CD14-positive monocyte (primary cell): ENCODE results near the gene CNNM3. TPM values are rescaled to one million over a fixed set of nuclear protein-coding genes. Genes with fewer than 3 reads are reported as not detected.

Source experiments
- DNase-seq, 3 donors: peaks; one replicate each; pipeline ENCODE4 v3.0.0-alpha.2; 2011 to 2022
- H2AFZ ChIP-seq: 2 replicates; pipeline ENCODE4 v1.6.0; 2012; ENCODE audit warnings: mild to moderate bottlenecking, low read depth, low read length, inconsistent platforms; ENCODE audit not compliant: insufficient read depth, poor library complexity, severe bottlenecking
- H3K27ac ChIP-seq, 2 donors: 1 replicate in 1 of 2; 2 replicates in 1 of 2; pipeline ENCODE4 v1.5.1; 2012 to 2013; ENCODE audit warnings: low read length in 2 of 2, control low read depth in 1 of 2, inconsistent platforms in 1 of 2, low read depth in 1 of 2, mild to moderate bottlenecking in 1 of 2
- H3K27me3 ChIP-seq, 2 donors: one replicate each; pipeline versions ENCODE4 v1.6.0 to v1.6.1; 2011 to 2013; ENCODE audit warnings: low read length in 2 of 2; ENCODE audit not compliant: control insufficient read depth in 2 of 2, insufficient read depth in 2 of 2
- H3K36me3 ChIP-seq, 2 donors: replicated peaks in 1 of 2; 1 replicate in 1 of 2; 2 replicates in 1 of 2; pipeline versions ENCODE4 v1.5.1 to v1.6.1; 2012 to 2013; ENCODE audit warnings: low read length in 2 of 2, control low read depth in 1 of 2, inconsistent platforms in 1 of 2, mild to moderate bottlenecking in 1 of 2; ENCODE audit not compliant: insufficient read depth in 2 of 2, control insufficient read depth in 1 of 2
- H3K4me1 ChIP-seq, 2 donors: 1 replicate in 1 of 2; 2 replicates in 1 of 2; pipeline versions ENCODE4 v1.5.1 to v1.6.1; 2012 to 2013; ENCODE audit warnings: low read length in 2 of 2, control low read depth in 1 of 2, inconsistent platforms in 1 of 2, mild to moderate bottlenecking in 1 of 2, moderate library complexity in 1 of 2; ENCODE audit not compliant: insufficient read depth in 2 of 2, control insufficient read depth in 1 of 2
- H3K4me2 ChIP-seq: replicated peaks from 2 replicates; pipeline ENCODE3; 2012; ENCODE audit warnings: low read length, moderate library complexity, mild to moderate bottlenecking; ENCODE audit not compliant: poor library complexity, severe bottlenecking; ENCODE audit errors: extremely low read depth
- H3K4me3 ChIP-seq, 3 experiments: fragments of 200-600 bp in 1 of 3; sonication (generic) in 1 of 3; replicated peaks in 1 of 3; 1 replicate in 2 of 3; 2 replicates in 1 of 3; pipeline ENCODE4 v1.5.1; 2011 to 2013; ENCODE audit warnings: low read length in 3 of 3, mild to moderate bottlenecking in 3 of 3, control low read depth in 2 of 3, low read depth in 2 of 3, inconsistent platforms in 1 of 3, moderate library complexity in 1 of 3
- H3K79me2 ChIP-seq: 2 replicates; pipeline ENCODE4 v1.6.0; 2012; ENCODE audit warnings: mild to moderate bottlenecking, control low read depth, inconsistent platforms, low read length, moderate library complexity; ENCODE audit not compliant: insufficient read depth
- H3K9ac ChIP-seq: 2 replicates; pipeline ENCODE4 v1.6.0; 2017; ENCODE audit warnings: low read length, mild to moderate bottlenecking; ENCODE audit not compliant: insufficient read depth, poor library complexity, severe bottlenecking
- H3K9me3 ChIP-seq, 2 donors: replicated peaks in 1 of 2; 1 replicate in 1 of 2; 2 replicates in 1 of 2; pipeline versions ENCODE4 v1.5.1 to v1.6.1; 2012 to 2013; ENCODE audit warnings: low read length in 2 of 2, control low read depth in 1 of 2; ENCODE audit not compliant: control insufficient read depth in 1 of 2, insufficient read depth in 1 of 2
- H4K20me1 ChIP-seq: 2 replicates; pipeline ENCODE4 v1.6.0; 2012; ENCODE audit warnings: mild to moderate bottlenecking, low read length, control low read depth, moderate library complexity; ENCODE audit not compliant: insufficient read depth
- H3K27ac Mint-ChIP-seq, 7 donors: one replicate each; pipeline ENCODE4 v1.8.0; 2020; ENCODE audit warnings: mild to moderate bottlenecking in 7 of 7, mixed read lengths in 7 of 7, moderate library complexity in 6 of 7, inconsistent platforms in 2 of 7
- H3K27me3 Mint-ChIP-seq, 3 donors: one replicate each; pipeline ENCODE4 v1.8.0; 2021 to 2022; ENCODE audit warnings: low read depth in 3 of 3, mild to moderate bottlenecking in 3 of 3, mixed read lengths in 3 of 3, moderate library complexity in 3 of 3, inconsistent platforms in 1 of 3
- H3K36me3 Mint-ChIP-seq, 2 donors: one replicate each; pipeline ENCODE4 v1.8.0; 2020; ENCODE audit warnings: mixed read lengths in 2 of 2, inconsistent platforms in 1 of 2, mild to moderate bottlenecking in 1 of 2
- H3K4me1 Mint-ChIP-seq: one replicate; pipeline ENCODE4 v1.8.0; 2020; ENCODE audit warnings: mild to moderate bottlenecking, mixed read lengths
- H3K4me3 Mint-ChIP-seq, 2 donors: one replicate each; pipeline ENCODE4 v1.8.0; 2020; ENCODE audit warnings: mild to moderate bottlenecking in 2 of 2, mixed read lengths in 2 of 2, moderate library complexity in 1 of 2
- H3K9me3 Mint-ChIP-seq, 7 donors: one replicate each; pipeline ENCODE4 v1.8.0; 2020 to 2022; ENCODE audit warnings: mixed read lengths in 7 of 7, mild to moderate bottlenecking in 6 of 7, moderate library complexity in 6 of 7, inconsistent platforms in 2 of 7
- WGBS: methylation state at CpG from one replicate; pipeline ENCODE4 v1.1.5; 2013; ENCODE audit warnings: missing lambda C conversion rate; ENCODE audit not compliant: insufficient coverage; 5-methylcytosine and 5-hydroxymethylcytosine counted together
- intact Hi-C, 2 donors: fragments of 100-400 bp; cut with micrococcal nuclease; formaldehyde crosslinking; loops; one replicate each; pipeline versions ENCODE4 v1.15.0 to v1.15.1; 2023
- polyA plus RNA-seq, 3 donors: library from polyadenylated mRNA; depleted of rRNA in 1 of 3; unstranded in 2 of 3; stranded (reverse) in 1 of 3; fragments of 300-500 nt in 2 of 3; fragments of >200 nt in 1 of 3; fragmentation: Illumina TruSeq in 2 of 3; gene quantifications; 1 replicate in 2 of 3; 2 replicates in 1 of 3; pipeline ENCODE4 v1.2.3, GENCODE V29; 2012 to 2021
- TF ChIP-seq, protein P1 (sequence below): fragments of 200-600 bp; IDR thresholded peaks from one replicate; pipeline ENCODE4 v1.8.0; 2022; ENCODE audit warnings: antibody characterized with exemption, mild to moderate bottlenecking

Gene CNNM3
- polyA plus RNA-seq, 3 donors: 1.2 to 12.0 (median 4.9) TPM

DNA sequence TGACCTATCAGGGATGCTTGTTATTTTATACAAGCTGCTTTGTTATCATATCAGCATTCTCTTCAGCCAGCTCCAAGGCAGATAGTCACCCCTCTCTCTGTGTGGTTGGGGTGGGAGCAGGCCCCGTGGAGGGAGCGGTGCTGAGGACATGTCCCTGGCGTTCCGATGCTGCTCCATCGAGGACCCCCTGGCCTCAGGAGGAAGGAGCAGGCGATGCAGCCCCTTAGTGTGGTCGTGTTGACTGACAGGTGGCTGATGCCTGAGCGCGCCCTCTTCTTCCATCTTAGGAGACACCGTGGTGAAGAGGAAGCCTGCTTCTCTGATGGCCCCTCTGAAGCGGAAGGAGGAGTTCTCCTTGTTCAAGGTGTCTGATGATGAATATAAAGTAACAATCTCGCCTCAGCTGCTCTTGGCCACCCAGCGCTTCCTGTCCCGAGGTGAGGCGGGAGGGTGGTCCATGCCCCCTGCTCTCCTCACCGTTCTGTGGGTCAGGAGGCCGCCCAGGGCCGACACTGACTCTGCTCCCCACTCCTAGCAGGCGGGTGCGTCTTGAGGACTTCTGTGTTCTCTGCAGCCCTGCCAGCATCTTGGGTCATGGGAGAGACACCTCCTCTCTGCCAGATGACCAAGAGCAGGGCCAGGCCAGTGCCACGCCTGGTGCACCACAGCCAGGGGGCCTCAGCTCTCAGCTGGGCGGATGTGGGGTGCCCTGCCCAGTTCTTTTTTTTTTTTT lies 10.6 kb downstream of the CNNM3 start:
- DNase-seq: no peak
- H3K36me3 Mint-ChIP-seq: peaks cover 76 to 78% of the 10 kb centered on the region in 2 donors
- no peaks in the 10 kb centered on the region for H3K4me1 ChIP-seq
- no peak overlapping the region for H3K4me3 ChIP-seq
- intact Hi-C loops: no loop called here
- peaks cover 0 to 2% (median 1%) of the 10 kb centered on the region in 3 donors for H3K27me3 Mint-ChIP-seq
- no peak overlapping the region for H3K27ac ChIP-seq
- no peaks in the 10 kb centered on the region for H3K27me3 ChIP-seq
- H3K9ac ChIP-seq: no peak overlapping the region
- peaks cover 9% of the 10 kb centered on the region for H3K79me2 ChIP-seq
- peaks cover 28% of the 10 kb centered on the region for H4K20me1 ChIP-seq
- H3K36me3 ChIP-seq: peaks cover 72 to 93% of the 10 kb centered on the region in 2 donors
- no peak overlapping the region for H2AFZ ChIP-seq
- H3K9me3 Mint-ChIP-seq: no peaks in the 10 kb centered on the region
- TF ChIP-seq, protein P1, sequence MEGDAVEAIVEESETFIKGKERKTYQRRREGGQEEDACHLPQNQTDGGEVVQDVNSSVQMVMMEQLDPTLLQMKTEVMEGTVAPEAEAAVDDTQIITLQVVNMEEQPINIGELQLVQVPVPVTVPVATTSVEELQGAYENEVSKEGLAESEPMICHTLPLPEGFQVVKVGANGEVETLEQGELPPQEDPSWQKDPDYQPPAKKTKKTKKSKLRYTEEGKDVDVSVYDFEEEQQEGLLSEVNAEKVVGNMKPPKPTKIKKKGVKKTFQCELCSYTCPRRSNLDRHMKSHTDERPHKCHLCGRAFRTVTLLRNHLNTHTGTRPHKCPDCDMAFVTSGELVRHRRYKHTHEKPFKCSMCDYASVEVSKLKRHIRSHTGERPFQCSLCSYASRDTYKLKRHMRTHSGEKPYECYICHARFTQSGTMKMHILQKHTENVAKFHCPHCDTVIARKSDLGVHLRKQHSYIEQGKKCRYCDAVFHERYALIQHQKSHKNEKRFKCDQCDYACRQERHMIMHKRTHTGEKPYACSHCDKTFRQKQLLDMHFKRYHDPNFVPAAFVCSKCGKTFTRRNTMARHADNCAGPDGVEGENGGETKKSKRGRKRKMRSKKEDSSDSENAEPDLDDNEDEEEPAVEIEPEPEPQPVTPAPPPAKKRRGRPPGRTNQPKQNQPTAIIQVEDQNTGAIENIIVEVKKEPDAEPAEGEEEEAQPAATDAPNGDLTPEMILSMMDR: no peak
- WGBS: 92% methylated on average over 11 of the region's 22 CpGs
- H3K27ac Mint-ChIP-seq: peak overlapping the region in 1 of 7 donors; percentile 11
- no peak overlapping the region for H3K4me3 Mint-ChIP-seq
- no peak overlapping the region for H3K4me2 ChIP-seq
- H3K4me1 Mint-ChIP-seq: no peaks in the 10 kb centered on the region
- H3K9me3 ChIP-seq: no peaks in the 10 kb centered on the region

DNA sequence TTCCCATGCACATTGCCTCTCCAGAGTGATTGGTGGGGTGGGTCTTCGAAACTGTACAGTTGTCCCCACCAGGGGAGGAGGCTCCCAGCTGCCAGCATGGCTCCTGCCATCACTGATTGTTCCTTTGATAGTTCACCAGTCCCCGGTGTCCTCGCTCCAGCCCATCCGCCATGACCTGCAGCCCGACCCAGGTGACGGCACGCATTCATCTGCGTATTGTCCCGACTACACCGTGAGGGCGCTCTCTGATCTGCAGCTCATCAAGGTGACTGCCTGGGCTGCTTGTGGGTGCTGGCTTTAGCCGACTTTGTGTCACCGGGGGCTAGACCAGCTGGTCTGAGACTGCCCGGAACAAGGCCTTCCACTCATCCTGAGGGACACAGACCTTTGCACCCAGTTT lies 12.4 kb downstream of the CNNM3 start:
- Histone ChIP-seq H2AFZ (no peak overlapping the region), H3K79me2 (peaks cover 1% of the 10 kb centered on the region), H3K9me3 (no peaks in the 10 kb centered on the region), H3K4me3 (no peak overlapping the region), H3K9ac (no peak overlapping the region), H3K27ac (no peak overlapping the region), H3K4me2 (no peak overlapping the region), H3K36me3 (peaks cover 84 to 96% of the 10 kb centered on the region in 2 donors), H3K4me1 (no peaks in the 10 kb centered on the region), H4K20me1 (peaks cover 14% of the 10 kb centered on the region), H3K27me3 (no peaks in the 10 kb centered on the region)
- Mint-ChIP-seq H3K9me3 (no peaks in the 10 kb centered on the region), H3K4me3 (no peak overlapping the region), H3K27ac (peak overlapping the region in 4 of 7 donors; percentile 7 to 66 (median 55)), H3K27me3 (peaks cover 0 to 2% (median 1%) of the 10 kb centered on the region in 3 donors), H3K4me1 (no peaks in the 10 kb centered on the region), H3K36me3 (peaks cover 83 to 84% of the 10 kb centered on the region in 2 donors)
- TF ChIP-seq, protein P1: no peak
- 97% methylated on average over 14 of the region's 14 CpGs for WGBS
- DNase-seq: no peak
- intact Hi-C loops: no loop called here
